HFFc6 (cell line): ENCODE measurements around the gene TRIM77. TPM values are rescaled to one million over a fixed set of nuclear protein-coding genes. Genes with fewer than 3 reads are reported as not detected.
"Not testable (repeated sequence)": the region's sequence is repeated elsewhere in the genome, so short reads cannot be mapped to it uniquely, and the experiment has no call there.

Experiments used
- DNase-seq: peaks from one replicate; pipeline ENCODE4 v3.0.0-alpha.2; 2018
- H3K27ac Mint-ChIP-seq: 2 replicates; pipeline ENCODE4 v1.8.0; 2020; ENCODE audit warnings: mild to moderate bottlenecking, mixed read lengths
- H3K27me3 Mint-ChIP-seq: 2 replicates; pipeline ENCODE4 v1.8.0; 2021; ENCODE audit warnings: mild to moderate bottlenecking, moderate library complexity, mixed read lengths; ENCODE audit not compliant: insufficient read depth
- H3K36me3 Mint-ChIP-seq: 2 replicates; pipeline ENCODE4 v1.8.0; 2021; ENCODE audit warnings: low read depth, mixed read lengths
- H3K4me1 Mint-ChIP-seq: 2 replicates; pipeline ENCODE4 v1.8.0; 2020; ENCODE audit warnings: low read depth, mixed read lengths
- H3K4me3 Mint-ChIP-seq: 2 replicates; pipeline ENCODE4 v1.8.0; 2020; ENCODE audit warnings: mild to moderate bottlenecking, moderate library complexity, mixed read lengths
- H3K9me3 Mint-ChIP-seq: 2 replicates; pipeline ENCODE4 v1.8.0; 2020; ENCODE audit warnings: mild to moderate bottlenecking, mixed read lengths
- CTCF ChIP-seq: fragments of 200-600 bp; sonication (generic); IDR thresholded peaks from 2 replicates; pipeline ENCODE4 v1.5.0; 2021; ENCODE audit warnings: antibody characterized with exemption, mild to moderate bottlenecking
- long read RNA-seq: library from polyadenylated mRNA; unstranded; transcript quantifications from one replicate; pipeline ENCODE4 v2.0.0, GENCODE V29; 2019
- total RNA-seq, 6 experiments: library from RNA; stranded (reverse); fragmentation: NEBNext Ultra II Directional; extraction: Animal tissue kit (Norgen Biotek cat#: 25700); gene quantifications; 2 replicates in 1 of 6; 3 replicates in 5 of 6; pipeline ENCODE4 v1.2.3, GENCODE V29; 2021

Gene TRIM77
- not detected for total RNA-seq
- long read RNA-seq, result 0 reads

GRCh38 chr11:89709999-89710398 lies at the start of gene TRIM77:
TRIM77 (plus strand) TSS chr11:89710299; CDS start chr11:89710299, 0 bp downstream.
- DNase-seq, H3K36me3 Mint-ChIP-seq, H3K4me1 Mint-ChIP-seq, H3K9me3 Mint-ChIP-seq, H3K4me3 Mint-ChIP-seq, H3K27me3 Mint-ChIP-seq, H3K27ac Mint-ChIP-seq: not testable (repeated sequence)

- H3K4me1 Mint-ChIP-seq, result no peaks in the 10 kb centered on the region
- H3K4me3 Mint-ChIP-seq, result no peak overlapping the region
- no peaks in the 10 kb centered on the region for H3K36me3 Mint-ChIP-seq
- TF ChIP-seq CTCF, result no peak
- H3K27ac Mint-ChIP-seq, result no peak overlapping the region
- no peak for DNase-seq
- H3K9me3 Mint-ChIP-seq, result no peaks in the 10 kb centered on the region
- H3K27me3 Mint-ChIP-seq, result peaks cover 2% of the 10 kb centered on the region
Observed at GRCh38 chr11:89667001-89667400, 43.1 kb upstream of the TRIM77 start.

- DNase-seq, result not testable (repeated sequence)
Observed at GRCh38 chr11:89668158-89668557, 41.9 kb upstream of the TRIM77 start.

GRCh38 chr11:89669586-89669985 lies 40.5 kb upstream of the TRIM77 start:
- not testable (repeated sequence) for H3K36me3 Mint-ChIP-seq, H3K27ac Mint-ChIP-seq, DNase-seq, H3K4me3 Mint-ChIP-seq, H3K9me3 Mint-ChIP-seq, H3K4me1 Mint-ChIP-seq, H3K27me3 Mint-ChIP-seq

More at GRCh38 chr11:89668158-89668557, 41.9 kb upstream of the TRIM77 start:
- not testable (repeated sequence) for H3K4me3 Mint-ChIP-seq, H3K27me3 Mint-ChIP-seq, H3K36me3 Mint-ChIP-seq, H3K27ac Mint-ChIP-seq, H3K9me3 Mint-ChIP-seq, H3K4me1 Mint-ChIP-seq

GRCh38 chr11:89669993-89670669 lies 40.0 kb upstream of the TRIM77 start:
- H3K9me3 Mint-ChIP-seq, DNase-seq, H3K4me1 Mint-ChIP-seq, H3K27ac Mint-ChIP-seq, H3K36me3 Mint-ChIP-seq, H3K4me3 Mint-ChIP-seq, H3K27me3 Mint-ChIP-seq: not testable (repeated sequence)

GRCh38 chr11:89672547-89672946 lies 37.6 kb upstream of the TRIM77 start:
- not testable (repeated sequence) for H3K9me3 Mint-ChIP-seq, H3K4me1 Mint-ChIP-seq, H3K4me3 Mint-ChIP-seq, DNase-seq, H3K27me3 Mint-ChIP-seq, H3K36me3 Mint-ChIP-seq, H3K27ac Mint-ChIP-seq

GRCh38 chr11:89673380-89673779 lies 36.7 kb upstream of the TRIM77 start:
- not testable (repeated sequence) for H3K4me1 Mint-ChIP-seq, H3K36me3 Mint-ChIP-seq, H3K9me3 Mint-ChIP-seq, H3K27ac Mint-ChIP-seq, H3K27me3 Mint-ChIP-seq, DNase-seq, H3K4me3 Mint-ChIP-seq

- H3K9me3 Mint-ChIP-seq, H3K27me3 Mint-ChIP-seq, H3K4me3 Mint-ChIP-seq, H3K4me1 Mint-ChIP-seq, H3K27ac Mint-ChIP-seq, H3K36me3 Mint-ChIP-seq: not testable (repeated sequence)
- peak; percentile 10 for DNase-seq
- TF ChIP-seq CTCF, result peak; percentile 65
Observed at GRCh38 chr11:89675383-89675782, 34.7 kb upstream of the TRIM77 start.

- H3K27ac Mint-ChIP-seq, H3K4me3 Mint-ChIP-seq, DNase-seq, H3K36me3 Mint-ChIP-seq, H3K27me3 Mint-ChIP-seq, H3K9me3 Mint-ChIP-seq, H3K4me1 Mint-ChIP-seq: not testable (repeated sequence)
Observed at GRCh38 chr11:89675948-89676347, 34.2 kb upstream of the TRIM77 start.

- H3K9me3 Mint-ChIP-seq, DNase-seq, H3K36me3 Mint-ChIP-seq, H3K27ac Mint-ChIP-seq, H3K4me3 Mint-ChIP-seq, H3K4me1 Mint-ChIP-seq, H3K27me3 Mint-ChIP-seq: not testable (repeated sequence)
Observed at GRCh38 chr11:89707080-89707479, 3.0 kb upstream of the TRIM77 start.

GRCh38 chr11:89724866-89725498 lies 14.9 kb downstream of the TRIM77 start:
- H3K4me1 Mint-ChIP-seq, DNase-seq, H3K4me3 Mint-ChIP-seq, H3K36me3 Mint-ChIP-seq, H3K27ac Mint-ChIP-seq, H3K27me3 Mint-ChIP-seq: not testable (repeated sequence)
- peaks cover 13% of the 10 kb centered on the region for H3K9me3 Mint-ChIP-seq

GRCh38 chr11:89730215-89730614 lies 20.1 kb downstream of the TRIM77 start:
- not testable (repeated sequence) for H3K36me3 Mint-ChIP-seq, H3K27ac Mint-ChIP-seq, DNase-seq, H3K4me3 Mint-ChIP-seq, H3K27me3 Mint-ChIP-seq, H3K4me1 Mint-ChIP-seq
- peaks cover 20% of the 10 kb centered on the region for H3K9me3 Mint-ChIP-seq
